Spinal cord (tissue), 10 donors: ENCODE data around the gene ZNF74. TPM values are rescaled to one million over a fixed set of nuclear protein-coding genes. Genes with fewer than 3 reads are reported as not detected.

Experiments
- DNase-seq, 6 donors: peaks; one replicate each; pipeline versions ENCODE4 v3.0.0 to v3.0.0-alpha.2; 2013 to 2015; ENCODE audit warnings: low spot score in 6 of 6, low read depth in 4 of 6
- H3K27ac ChIP-seq: one replicate; pipeline ENCODE4 v1.5.1; 2013; ENCODE audit warnings: low read depth, low read length, control low read depth
- H3K27me3 ChIP-seq: one replicate; pipeline ENCODE4 v1.6.1; 2013; ENCODE audit warnings: low read length; ENCODE audit not compliant: control insufficient read depth, insufficient read depth
- H3K36me3 ChIP-seq: one replicate; pipeline ENCODE4 v1.6.1; 2013; ENCODE audit warnings: low read length; ENCODE audit not compliant: control insufficient read depth, insufficient read depth
- H3K4me1 ChIP-seq: one replicate; pipeline ENCODE4 v1.6.1; 2013; ENCODE audit warnings: low read length; ENCODE audit not compliant: control insufficient read depth, insufficient read depth
- H3K4me3 ChIP-seq: one replicate; pipeline ENCODE4 v1.5.1; 2013; ENCODE audit warnings: low read depth, low read length, control low read depth
- H3K9me3 ChIP-seq: one replicate; pipeline ENCODE4 v1.6.1; 2013; ENCODE audit warnings: low read length; ENCODE audit not compliant: control insufficient read depth, insufficient read depth
- WGBS: methylation state at CpG from one replicate; pipeline ENCODE4 v1.1.5; 2013; ENCODE audit warnings: missing lambda C conversion rate; ENCODE audit not compliant: insufficient coverage; 5-methylcytosine and 5-hydroxymethylcytosine counted together
- polyA plus RNA-seq, 2 donors: library from polyadenylated mRNA; unstranded; fragments of 120-200 nt; gene quantifications; one replicate each; pipeline ENCODE4 v1.2.1, GENCODE V29; 2013; ENCODE audit not compliant: insufficient read length in 2 of 2
- total RNA-seq, 2 donors: library from RNA; depleted of rRNA in 1 of 2; stranded (reverse); fragments of 120-200 nt in 1 of 2; fragments of >200 nt in 1 of 2; gene quantifications; one replicate each; pipeline versions ENCODE4 v1.2.3 to v1.2.4, GENCODE V29; 2013 to 2014
- donor health status: healthy.

The ZNF74 gene
- total and polyA plus RNA-seq, 4 donors, result 14.3 to 31.2 (median 22.4) TPM

DNA sequence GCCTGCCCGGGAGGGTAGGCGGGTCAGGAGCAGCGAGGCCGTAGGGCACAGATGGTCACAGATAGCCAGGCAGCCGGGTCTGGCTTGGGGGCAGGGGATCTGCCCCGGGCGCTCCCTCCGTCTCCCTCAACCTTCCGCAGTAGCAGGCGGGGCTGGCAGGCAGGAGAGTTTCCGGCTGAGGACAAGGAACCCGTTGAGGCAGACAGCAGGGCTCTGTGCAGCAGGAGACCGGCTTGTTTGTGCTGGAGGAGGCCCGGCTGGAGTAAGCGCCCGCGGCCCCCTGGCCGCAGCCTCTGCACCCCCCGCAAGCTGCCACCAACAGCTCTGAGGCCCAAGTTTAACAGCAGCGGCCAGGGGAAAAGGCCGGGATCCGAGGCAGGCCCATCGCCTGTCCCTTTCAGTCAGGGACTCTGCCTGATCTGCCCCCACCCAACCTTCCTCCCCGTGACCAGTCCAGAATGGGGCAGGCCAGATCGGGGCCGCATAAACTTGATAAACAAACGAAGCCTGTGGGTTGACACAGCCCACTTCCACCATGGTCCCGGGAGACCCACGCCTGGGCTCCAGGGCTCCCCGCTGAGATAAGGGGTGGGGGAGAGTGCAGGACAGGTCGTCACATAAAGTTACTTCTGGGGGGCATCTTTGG lies 30.1 kb downstream of the ZNF74 start:
- H3K27me3 ChIP-seq, result peaks cover 8% of the 10 kb centered on the region
- 46% methylated on average over 29 of the region's 31 CpGs for WGBS
- no peaks in the 10 kb centered on the region for H3K9me3 ChIP-seq
- H3K4me3 ChIP-seq, result no peak overlapping the region
- peak overlapping the region; percentile 85 for H3K27ac ChIP-seq
- DNase-seq, result peak in 2 of 6 donors; percentile 39 to 70
- peaks cover 43% of the 10 kb centered on the region for H3K36me3 ChIP-seq
- H3K4me1 ChIP-seq, result peaks cover 45% of the 10 kb centered on the region

DNA sequence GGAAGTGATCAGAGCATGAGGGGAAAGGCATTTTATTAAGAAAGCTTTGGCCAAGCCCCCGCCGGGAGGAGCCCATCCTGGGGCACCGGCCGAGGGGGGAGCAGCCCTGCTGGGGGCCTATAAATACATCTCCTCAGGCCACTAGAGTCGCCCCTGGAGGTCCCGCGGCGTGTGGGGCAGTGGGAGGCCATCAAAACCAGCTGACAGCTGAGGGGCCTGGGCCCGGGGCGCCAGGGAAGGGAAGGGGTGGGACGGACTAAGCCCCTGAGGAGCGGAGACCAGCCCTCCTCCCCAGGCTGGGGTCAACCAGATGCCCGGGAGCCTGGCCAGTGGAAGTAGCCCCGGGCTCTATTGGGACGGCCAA lies 30.6 kb downstream of the ZNF74 start:
- WGBS, result 81% methylated on average over 7 of the region's 15 CpGs
- Histone ChIP-seq H3K27ac (peak overlapping the region; percentile 85), H3K4me3 (no peak overlapping the region)

DNA sequence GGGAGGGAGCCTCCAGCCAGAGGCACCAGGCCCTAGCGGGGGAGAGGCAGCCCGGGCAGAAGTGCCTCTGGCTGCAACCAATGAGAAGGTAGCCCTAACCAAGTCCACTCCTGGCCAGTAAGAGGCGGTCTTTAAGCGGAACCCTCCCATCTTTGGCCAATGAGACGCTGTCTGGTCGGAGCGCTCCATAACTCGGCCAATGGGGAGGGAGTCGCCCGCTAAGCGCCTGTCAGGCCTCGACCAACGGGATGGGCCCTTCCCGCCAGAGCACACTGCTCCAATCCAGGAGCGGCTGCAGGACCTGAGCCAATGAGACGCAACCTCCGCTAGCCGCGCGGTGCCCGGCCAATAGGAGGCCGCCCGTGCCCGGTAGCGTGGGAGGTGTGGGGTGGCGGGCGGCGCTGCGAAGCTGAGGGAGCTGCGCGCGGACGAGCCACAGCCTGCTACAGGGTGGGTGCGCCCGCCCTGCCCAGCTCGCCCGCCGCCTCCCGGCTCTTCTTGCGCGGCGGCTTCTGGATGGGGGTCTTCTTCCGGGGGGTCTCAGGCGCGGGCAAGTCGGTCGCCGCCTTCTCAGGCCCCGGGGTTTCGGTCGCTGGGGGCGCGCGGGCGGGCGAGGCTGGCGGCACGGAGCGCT lies 31.1 kb downstream of the ZNF74 start:
- Histone ChIP-seq H3K36me3 (peaks cover 53% of the 10 kb centered on the region), H3K4me1 (peaks cover 54% of the 10 kb centered on the region), H3K9me3 (no peaks in the 10 kb centered on the region), H3K4me3 (no peak overlapping the region), H3K27ac (peak overlapping the region; percentile 85), H3K27me3 (peaks cover 15% of the 10 kb centered on the region)
- peak in 2 of 6 donors; percentile 91 to 94 for DNase-seq
- WGBS, result 35% methylated on average over 59 of the region's 59 CpGs

More for the DNA sequence above, 30.6 kb downstream of the ZNF74 start:
- Histone ChIP-seq H3K9me3 (no peaks in the 10 kb centered on the region), H3K27me3 (peaks cover 10% of the 10 kb centered on the region), H3K4me1 (peaks cover 49% of the 10 kb centered on the region), H3K36me3 (peaks cover 48% of the 10 kb centered on the region)
- DNase-seq, result no peak

DNA sequence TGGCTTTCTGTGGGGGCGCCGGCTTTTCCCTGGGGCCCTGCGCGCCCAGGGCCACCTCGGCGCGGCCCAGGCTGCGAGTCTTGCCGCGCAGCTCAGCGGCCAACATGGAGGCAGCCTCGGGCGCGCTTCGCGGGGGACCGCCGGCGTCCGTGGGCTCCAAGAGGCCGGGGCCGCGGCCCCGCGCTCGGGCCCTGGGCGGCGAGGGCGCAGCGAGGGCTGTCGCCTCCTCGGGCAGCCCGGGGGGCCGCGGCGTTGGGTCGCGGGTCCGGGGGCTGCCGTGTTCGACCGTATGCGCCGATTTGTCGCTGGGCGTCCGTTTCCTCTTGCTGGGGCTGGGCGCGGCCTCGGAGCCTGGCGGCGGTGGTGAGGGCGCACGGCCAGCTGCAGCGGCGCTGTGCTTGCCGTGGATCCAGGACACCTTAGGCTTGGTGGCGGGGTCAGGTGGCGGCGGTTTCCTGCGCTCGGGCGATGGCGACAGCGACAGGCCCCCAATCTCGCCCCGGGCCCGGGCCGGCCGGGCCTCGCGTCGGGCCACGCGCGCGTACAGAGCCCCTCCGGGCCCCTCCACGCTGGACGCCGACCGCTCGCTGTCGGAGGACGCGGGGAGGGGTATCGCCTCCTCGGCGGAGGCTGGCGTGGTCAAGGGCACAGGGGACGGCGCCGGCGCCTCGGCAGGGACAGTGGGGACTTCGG lies 31.8 kb downstream of the ZNF74 start:
- DNase-seq, result no peak
- peaks cover 53% of the 10 kb centered on the region for H3K36me3 ChIP-seq
- no peak overlapping the region for H3K27ac ChIP-seq
- peaks cover 22% of the 10 kb centered on the region for H3K27me3 ChIP-seq
- 19% methylated on average over 96 of the region's 96 CpGs for WGBS
- H3K9me3 ChIP-seq, result no peaks in the 10 kb centered on the region
- H3K4me1 ChIP-seq, result peaks cover 60% of the 10 kb centered on the region
- no peak overlapping the region for H3K4me3 ChIP-seq

DNA sequence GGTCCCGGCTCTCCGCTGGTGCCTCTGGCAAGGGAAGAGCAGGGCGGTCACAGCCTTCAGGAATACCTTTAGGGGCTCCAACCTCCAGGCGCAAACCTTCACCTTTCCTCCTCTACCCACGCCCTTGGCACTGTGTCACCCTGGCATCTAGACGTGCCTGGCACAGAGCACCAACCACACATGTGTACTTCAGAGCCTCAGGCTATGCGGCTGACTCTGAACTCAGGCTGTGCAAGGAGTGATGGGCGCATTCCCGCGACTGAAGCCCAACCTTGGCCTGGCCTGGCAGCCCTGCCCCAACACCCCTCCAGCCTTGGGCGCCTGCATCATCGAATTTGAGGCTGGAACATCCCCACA lies 32.3 kb downstream of the ZNF74 start:
- Histone ChIP-seq H3K4me1 (peaks cover 64% of the 10 kb centered on the region), H3K4me3 (no peak overlapping the region)
- DNase-seq, result no peak

DNA sequence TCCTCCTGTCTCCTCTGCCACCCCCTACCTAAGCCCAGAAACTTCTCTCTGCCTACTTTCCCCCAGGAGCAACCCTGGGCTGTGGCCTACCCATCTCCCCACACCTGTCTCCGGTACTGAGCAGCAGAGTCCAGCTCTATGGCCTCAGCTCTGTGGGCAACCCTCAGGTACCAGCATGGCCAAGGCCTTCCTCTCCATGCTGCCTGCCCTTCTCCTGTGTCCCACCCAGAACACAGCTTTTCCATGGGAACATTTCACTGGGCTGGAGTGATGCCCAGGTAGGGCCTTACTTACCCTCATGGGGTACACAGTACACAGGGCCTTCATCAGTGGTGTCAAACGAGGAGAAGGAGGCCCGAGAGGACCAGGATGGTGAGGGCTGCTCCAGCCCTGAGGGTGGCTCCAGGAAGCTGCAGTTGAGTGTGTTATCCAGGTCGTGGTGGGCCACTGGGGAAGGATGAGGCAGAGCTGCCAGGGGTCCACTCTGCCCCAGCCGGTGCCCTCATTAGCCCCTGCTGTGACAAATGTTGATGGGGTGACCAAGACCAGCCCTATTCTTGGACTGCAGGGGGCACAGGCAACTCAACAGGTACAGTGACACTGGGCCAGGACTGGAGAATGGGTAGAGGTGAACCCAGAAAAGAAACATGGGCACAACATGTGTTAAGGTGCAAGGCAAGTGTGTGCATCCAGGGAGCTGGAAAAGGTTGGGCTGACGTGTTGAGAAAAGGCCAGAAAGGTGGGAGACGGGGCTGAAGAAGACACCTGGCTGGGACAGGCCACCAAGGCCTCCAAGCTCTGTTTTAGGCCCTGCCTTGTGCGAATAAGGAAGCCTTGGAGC lies 33.4 kb downstream of the ZNF74 start:
- 92% methylated on average over 8 of the region's 8 CpGs for WGBS
- peaks cover 53% of the 10 kb centered on the region for H3K36me3 ChIP-seq
- no peak for DNase-seq

More for the DNA sequence above, 32.3 kb downstream of the ZNF74 start:
- Histone ChIP-seq H3K36me3 (peaks cover 53% of the 10 kb centered on the region), H3K9me3 (no peaks in the 10 kb centered on the region), H3K27me3 (peaks cover 24% of the 10 kb centered on the region), H3K27ac (no peak overlapping the region)
- WGBS, result 78% methylated on average over 12 of the region's 12 CpGs

DNA sequence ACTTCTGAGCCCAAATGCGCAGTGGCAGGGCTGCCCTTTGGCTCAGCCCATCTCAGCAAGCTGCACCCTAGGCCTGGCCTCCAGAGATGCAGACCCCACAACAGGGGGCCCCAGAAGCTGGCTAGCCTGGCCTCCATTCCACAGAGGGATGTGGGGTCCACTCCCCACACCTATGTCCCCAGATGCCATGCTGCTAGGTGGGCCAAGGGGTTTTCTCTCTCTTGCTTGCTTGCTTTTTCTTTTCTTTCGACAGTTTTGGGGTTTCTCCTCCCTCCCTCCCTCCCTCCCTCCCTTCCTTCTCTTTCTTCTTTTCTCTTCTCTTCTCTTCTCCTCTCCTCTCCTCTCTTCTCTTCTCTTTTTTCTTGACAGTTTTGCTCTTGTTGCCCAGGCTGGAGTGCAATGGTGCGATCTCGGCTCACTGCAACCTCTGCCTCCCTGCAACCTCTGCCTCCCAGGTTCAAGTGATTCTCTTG lies 34.0 kb downstream of the ZNF74 start:
- Histone ChIP-seq H3K4me3 (no peak overlapping the region), H3K9me3 (no peaks in the 10 kb centered on the region), H3K27ac (no peak overlapping the region), H3K4me1 (peaks cover 63% of the 10 kb centered on the region), H3K36me3 (peaks cover 53% of the 10 kb centered on the region), H3K27me3 (peaks cover 34% of the 10 kb centered on the region)
- DNase-seq, result no peak
- 96% methylated on average over 4 of the region's 4 CpGs for WGBS

More for the DNA sequence above, 33.4 kb downstream of the ZNF74 start:
- H3K27ac ChIP-seq, result no peak overlapping the region
- H3K4me1 ChIP-seq, result peaks cover 70% of the 10 kb centered on the region
- H3K4me3 ChIP-seq, result no peak overlapping the region
- peaks cover 34% of the 10 kb centered on the region for H3K27me3 ChIP-seq
- H3K9me3 ChIP-seq, result no peaks in the 10 kb centered on the region

DNA sequence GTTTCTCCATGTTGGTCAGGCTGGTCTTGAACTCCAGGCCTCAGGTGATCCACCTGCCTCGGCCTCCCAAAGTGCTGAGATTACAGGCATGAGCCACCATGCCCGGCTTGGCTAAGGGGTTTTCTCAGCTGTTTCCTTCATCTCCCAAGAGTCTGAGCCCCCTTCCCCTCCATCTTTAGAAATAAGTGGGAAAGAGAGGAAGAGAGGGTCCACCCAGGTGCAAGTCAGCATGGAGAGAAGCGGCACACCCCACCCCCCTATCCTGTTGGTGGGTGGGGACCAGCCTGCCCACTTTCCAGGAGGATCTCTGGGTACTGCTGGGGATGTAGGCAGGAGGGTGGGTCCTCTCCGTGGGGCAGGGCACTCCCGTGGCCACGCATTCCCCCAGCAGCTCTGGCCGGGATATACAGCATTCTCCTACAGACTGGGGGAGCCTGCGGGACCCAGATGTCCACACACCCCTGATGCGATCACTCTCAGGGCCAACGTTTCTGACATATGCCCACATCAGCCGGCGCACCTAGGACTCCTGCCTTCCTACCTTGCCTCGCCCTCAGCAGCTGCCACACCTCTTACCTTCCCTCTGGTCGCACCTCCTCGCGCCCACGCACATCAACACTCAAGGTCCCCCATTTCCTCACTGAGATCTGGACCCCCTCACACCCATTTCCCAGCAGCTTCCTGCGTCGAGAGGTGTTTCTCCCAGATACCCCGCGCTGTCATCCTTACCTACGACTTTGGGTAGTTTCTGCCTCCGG lies 34.7 kb downstream of the ZNF74 start:
- Histone ChIP-seq H3K27me3 (peaks cover 34% of the 10 kb centered on the region), H3K36me3 (peaks cover 50% of the 10 kb centered on the region), H3K9me3 (no peaks in the 10 kb centered on the region), H3K4me1 (peaks cover 57% of the 10 kb centered on the region), H3K27ac (no peak overlapping the region), H3K4me3 (no peak overlapping the region)
- DNase-seq, result no peak
- 66% methylated on average over 20 of the region's 23 CpGs for WGBS
